Psoas muscle (tissue), 8 donors: Measurements from ENCODE around the gene ZEB2. TPM values are rescaled to one million over a fixed set of nuclear protein-coding genes. Genes with fewer than 3 reads are reported as not detected.

ENCODE experiments used
- ATAC-seq, 4 donors: fragments of 200-7000 bp; cut with Tn5 transposase; one replicate each; pipeline ENCODE4 v1.9.1; 2020; ENCODE audit warnings: moderate library complexity in 3 of 4, mild to moderate bottlenecking in 2 of 4
- DNase-seq, 2 donors: peaks; one replicate each; pipeline ENCODE4 v3.0.0-alpha.2; 2020
- H3K27ac ChIP-seq: fragments of 200-600 bp; one replicate; pipeline ENCODE4 v1.8.0; 2022
- H3K27me3 ChIP-seq, 3 donors: fragments of 200-600 bp in 1 of 3; one replicate each; pipeline versions ENCODE4 v1.6.1 to v1.8.0; 2013 to 2022; ENCODE audit warnings: low read length in 2 of 3, mild to moderate bottlenecking in 2 of 3, moderate library complexity in 1 of 3; ENCODE audit not compliant: insufficient read depth in 3 of 3
- H3K36me3 ChIP-seq, 2 donors: fragments of 200-600 bp in 1 of 2; one replicate each; pipeline versions ENCODE4 v1.6.1 to v1.8.0; 2013 to 2022; ENCODE audit warnings: low read depth in 1 of 2, mild to moderate bottlenecking in 1 of 2, moderate library complexity in 1 of 2; ENCODE audit not compliant: insufficient read depth in 1 of 2
- H3K4me1 ChIP-seq: fragments of 200-600 bp; one replicate; pipeline ENCODE4 v1.8.0; 2022
- H3K4me3 ChIP-seq: fragments of 200-600 bp; one replicate; pipeline ENCODE4 v1.8.0; 2022; ENCODE audit warnings: mild to moderate bottlenecking
- H3K9me3 ChIP-seq: fragments of 200-600 bp; one replicate; pipeline ENCODE4 v1.8.0; 2022
- WGBS, 3 donors: extraction: QIAGEN DNeasy Blood & Tissue Kit; methylation state at CpG; one replicate each; pipeline versions ENCODE4 v1.1.6 to v1.1.7; 2013; 5-methylcytosine and 5-hydroxymethylcytosine counted together
- intact Hi-C, 2 donors: fragments of 100-400 bp; cut with DNase I; formaldehyde crosslinking; loops; one replicate each; pipeline versions ENCODE4 v1.11.0 to v1.14.2; 2022
- polyA plus RNA-seq, 3 donors: library from polyadenylated mRNA; stranded (reverse); fragments of 200-250 nt; gene quantifications; one replicate each; pipeline ENCODE4 v1.2.3, GENCODE V29; 2013
- total RNA-seq, 4 donors: library from RNA; stranded (reverse); fragmentation: NEBNext Ultra II Directional in 2 of 4; extraction: Animal tissue kit (Norgen Biotek cat#: 25700) in 2 of 4; gene quantifications; one replicate each; pipeline versions ENCODE4 v1.2.1 to v1.2.4, GENCODE V29; 2021 to 2023
- TF ChIP-seq, protein P1 (sequence below): fragments of 200-600 bp; IDR thresholded peaks from one replicate; pipeline ENCODE4 v1.8.0; 2022; ENCODE audit warnings: antibody characterized with exemption
- donor health status: healthy with polysubstance abuse.
- donor health status: DM: no; HTN: no; CAD: no; lungs with moderate emphysema.
- donor health status: Bipolar disorder and iron deficiency.
- donor health status: healthy.
- donor health status: DM: yes; HTN: yes; CAD: no.
- donor health status: DM: no; HTN: no; CAD: no.
- donor health status: DM: no; HTN: no; CAD: no.
- donor health status: DM: yes; HTN: yes; CAD: no.

ZEB2 gene
- total and polyA plus RNA-seq, 7 donors: 11.6 to 48.7 (median 23.3) TPM

DNA sequence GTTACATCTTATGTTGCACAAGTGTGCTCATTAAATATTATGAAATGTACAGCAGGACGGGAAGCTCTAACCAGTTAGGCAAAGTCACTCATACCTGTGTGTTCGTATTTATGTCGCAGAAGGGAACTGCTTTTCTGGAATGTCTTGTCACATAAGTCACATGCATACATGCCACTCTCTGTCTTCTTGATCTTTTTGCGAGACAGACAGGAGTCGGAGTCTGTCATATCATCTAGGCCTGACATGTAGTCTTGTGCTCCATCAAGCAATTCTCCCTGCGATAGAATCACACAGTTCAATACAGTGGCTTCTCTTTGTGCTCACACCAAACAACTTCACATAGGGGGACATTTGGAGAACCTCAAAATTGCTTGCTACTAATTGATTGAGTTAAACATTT is 123.6 kb downstream of the ZEB2 start:
- no peak overlapping the region for H3K27ac ChIP-seq
- WGBS, 3 donors: 94 to 95% (median 94%) methylated on average over 6 of the region's 6 CpGs
- H3K36me3 ChIP-seq: peaks cover 2 to 97% of the 10 kb centered on the region in 2 donors
- DNase-seq (no peak), ATAC-seq (peak in 1 of 4 donors; percentile 3)
- intact Hi-C loops: no loop called here
- H3K27me3 ChIP-seq: no peaks in the 10 kb centered on the region
- H3K4me3 ChIP-seq: no peak overlapping the region
- TF ChIP-seq, protein P1, sequence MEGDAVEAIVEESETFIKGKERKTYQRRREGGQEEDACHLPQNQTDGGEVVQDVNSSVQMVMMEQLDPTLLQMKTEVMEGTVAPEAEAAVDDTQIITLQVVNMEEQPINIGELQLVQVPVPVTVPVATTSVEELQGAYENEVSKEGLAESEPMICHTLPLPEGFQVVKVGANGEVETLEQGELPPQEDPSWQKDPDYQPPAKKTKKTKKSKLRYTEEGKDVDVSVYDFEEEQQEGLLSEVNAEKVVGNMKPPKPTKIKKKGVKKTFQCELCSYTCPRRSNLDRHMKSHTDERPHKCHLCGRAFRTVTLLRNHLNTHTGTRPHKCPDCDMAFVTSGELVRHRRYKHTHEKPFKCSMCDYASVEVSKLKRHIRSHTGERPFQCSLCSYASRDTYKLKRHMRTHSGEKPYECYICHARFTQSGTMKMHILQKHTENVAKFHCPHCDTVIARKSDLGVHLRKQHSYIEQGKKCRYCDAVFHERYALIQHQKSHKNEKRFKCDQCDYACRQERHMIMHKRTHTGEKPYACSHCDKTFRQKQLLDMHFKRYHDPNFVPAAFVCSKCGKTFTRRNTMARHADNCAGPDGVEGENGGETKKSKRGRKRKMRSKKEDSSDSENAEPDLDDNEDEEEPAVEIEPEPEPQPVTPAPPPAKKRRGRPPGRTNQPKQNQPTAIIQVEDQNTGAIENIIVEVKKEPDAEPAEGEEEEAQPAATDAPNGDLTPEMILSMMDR: no peak
- H3K9me3 ChIP-seq: no peaks in the 10 kb centered on the region
- peaks cover 5% of the 10 kb centered on the region for H3K4me1 ChIP-seq

DNA sequence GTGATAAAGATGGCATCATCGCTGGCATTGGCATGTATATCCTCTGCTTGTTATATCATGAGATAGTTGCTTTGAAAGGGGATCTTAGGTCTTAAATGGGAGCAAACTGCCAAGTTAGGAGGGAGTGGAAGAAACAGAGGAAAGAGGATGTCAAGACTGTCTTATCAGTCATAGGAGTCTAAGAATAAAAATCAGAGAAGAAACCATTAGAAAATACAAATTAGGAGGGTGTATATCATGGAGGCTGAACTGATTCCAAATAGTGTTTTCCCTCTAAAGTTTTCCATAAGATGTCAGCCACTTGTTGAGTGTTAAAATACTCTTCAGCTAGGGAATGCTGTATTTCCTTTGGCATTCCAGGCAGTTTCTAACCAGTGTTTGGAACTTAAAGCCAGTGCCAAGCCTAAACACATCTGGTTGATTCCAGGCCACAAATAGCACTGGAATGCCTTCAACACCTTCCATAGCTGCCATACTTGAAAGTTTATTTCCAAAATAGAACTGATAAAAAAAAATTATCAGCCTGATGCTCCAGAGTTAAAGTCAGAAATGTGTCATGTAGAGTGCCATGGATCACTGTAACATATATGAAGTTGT is 129.4 kb downstream of the ZEB2 start:
- H3K27ac ChIP-seq: no peak overlapping the region
- peaks cover 8% of the 10 kb centered on the region for H3K4me1 ChIP-seq
- WGBS, 3 donors: 94 to 98% (median 97%) methylated on average over 1 of the region's 1 CpG
- no peak overlapping the region for H3K4me3 ChIP-seq
- DNase-seq: no peak
- TF ChIP-seq, protein P1: no peak
- intact Hi-C loops: no loop called here
- peaks cover 0 to 69% of the 10 kb centered on the region in 2 donors for H3K36me3 ChIP-seq
- no peaks in the 10 kb centered on the region for H3K27me3 ChIP-seq
- H3K9me3 ChIP-seq: no peaks in the 10 kb centered on the region
- no peak for ATAC-seq

DNA sequence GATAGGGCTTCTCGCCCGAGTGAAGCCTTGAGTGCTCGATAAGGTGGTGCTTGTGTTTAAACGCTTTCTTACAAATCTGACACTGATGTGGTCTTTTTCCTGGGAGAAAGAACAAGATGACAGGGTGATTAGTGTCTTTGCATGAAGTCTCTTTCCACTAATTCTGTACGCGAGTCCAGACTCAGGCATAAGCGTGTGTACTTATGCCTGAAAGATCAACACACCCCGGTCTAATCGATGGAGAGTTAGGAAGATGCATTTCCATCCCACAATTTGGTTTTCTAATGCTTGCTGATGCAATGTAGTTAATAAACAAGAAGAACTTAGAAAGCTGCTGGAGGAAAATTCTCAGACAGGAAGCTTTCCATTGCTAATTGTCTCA is 130.0 kb downstream of the ZEB2 start:
- H3K9me3 ChIP-seq: no peaks in the 10 kb centered on the region
- TF ChIP-seq, protein P1: no peak
- no peak overlapping the region for H3K4me3 ChIP-seq
- ATAC-seq: no peak
- intact Hi-C loops: no loop called here
- H3K27me3 ChIP-seq: no peaks in the 10 kb centered on the region
- WGBS, 3 donors: 88 to 93% (median 90%) methylated on average over 9 of the region's 9 CpGs
- no peak overlapping the region for H3K27ac ChIP-seq
- H3K36me3 ChIP-seq: peaks cover 0 to 63% of the 10 kb centered on the region in 2 donors
- peaks cover 8% of the 10 kb centered on the region for H3K4me1 ChIP-seq
- no peak for DNase-seq

DNA sequence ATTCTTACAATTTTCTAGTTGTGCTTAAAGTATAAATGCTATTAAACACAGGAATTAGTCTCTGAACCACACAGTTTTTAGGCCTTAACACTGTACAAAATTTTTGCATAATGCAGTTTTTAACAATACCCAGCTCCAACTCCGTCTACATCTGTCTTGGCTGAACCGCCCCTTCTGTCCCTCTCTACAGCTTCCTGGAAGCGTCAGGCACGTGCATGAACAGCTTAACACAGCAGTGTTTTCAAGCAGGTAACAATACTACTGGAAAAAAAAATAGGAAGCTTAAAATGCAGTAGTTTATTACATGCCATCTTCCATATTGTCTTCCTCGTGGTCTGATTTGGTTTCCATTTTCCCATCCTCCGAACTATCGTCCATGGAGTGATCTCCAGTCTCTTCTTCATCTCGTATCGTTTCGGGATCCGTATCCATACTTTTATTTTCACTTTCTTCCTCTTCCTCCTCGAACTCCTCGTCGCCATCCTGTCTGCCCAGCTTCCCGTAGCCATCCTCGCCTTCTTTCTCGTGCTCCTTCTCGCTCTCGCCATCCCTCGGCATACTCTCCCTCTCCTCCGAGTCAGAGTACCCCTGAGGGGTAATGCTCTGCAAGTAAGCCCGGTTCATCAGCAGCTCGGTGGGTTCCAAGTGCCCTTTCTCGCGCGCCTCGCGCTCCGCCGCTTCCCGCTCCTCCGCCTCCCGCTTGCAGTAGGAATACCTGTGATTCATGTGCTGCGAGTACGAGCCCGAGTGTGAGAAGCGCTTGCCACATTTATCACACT is 130.6 kb downstream of the ZEB2 start:
- peak in 1 of 2 donors; percentile 33 for DNase-seq
- TF ChIP-seq, protein P1: no peak
- 89 to 91% (median 90%) methylated on average over 37 of the region's 37 CpGs for WGBS, 3 donors
- intact Hi-C loops: no loop called here
- Histone ChIP-seq H3K4me1 (peaks cover 8% of the 10 kb centered on the region), H3K36me3 (peaks cover 0 to 57% of the 10 kb centered on the region in 2 donors), H3K27me3 (no peaks in the 10 kb centered on the region), H3K27ac (no peak overlapping the region), H3K9me3 (no peaks in the 10 kb centered on the region), H3K4me3 (no peak overlapping the region)
- no peak for ATAC-seq
